T-helper 2 cell treated with Interferon-gamma antibody and Interleukin-4, amounts not matched to agents 100 ng/mL and 5 ng/mL, for 36 hours (primary cell): ENCODE data around the gene ZC3H15. TPM values are rescaled to one million over a fixed set of nuclear protein-coding genes. Genes with fewer than 3 reads are reported as not detected.
"Not testable (repeated sequence)": the region's sequence is repeated elsewhere in the genome, so short reads cannot be mapped to it uniquely, and the experiment has no call there.

ENCODE experiments used
- intact Hi-C: fragments of 100-400 bp; cut with micrococcal nuclease; formaldehyde crosslinking; loops from one replicate; pipeline ENCODE4 v1.15.1; 2023
- total RNA-seq: library from RNA; stranded (reverse); gene quantifications from 2 replicates; pipeline ENCODE4 v1.2.3, GENCODE V29; 2022

The ZC3H15 gene
- total RNA-seq, 1 donor from 2014 or later, result 68.7 TPM

DNA sequence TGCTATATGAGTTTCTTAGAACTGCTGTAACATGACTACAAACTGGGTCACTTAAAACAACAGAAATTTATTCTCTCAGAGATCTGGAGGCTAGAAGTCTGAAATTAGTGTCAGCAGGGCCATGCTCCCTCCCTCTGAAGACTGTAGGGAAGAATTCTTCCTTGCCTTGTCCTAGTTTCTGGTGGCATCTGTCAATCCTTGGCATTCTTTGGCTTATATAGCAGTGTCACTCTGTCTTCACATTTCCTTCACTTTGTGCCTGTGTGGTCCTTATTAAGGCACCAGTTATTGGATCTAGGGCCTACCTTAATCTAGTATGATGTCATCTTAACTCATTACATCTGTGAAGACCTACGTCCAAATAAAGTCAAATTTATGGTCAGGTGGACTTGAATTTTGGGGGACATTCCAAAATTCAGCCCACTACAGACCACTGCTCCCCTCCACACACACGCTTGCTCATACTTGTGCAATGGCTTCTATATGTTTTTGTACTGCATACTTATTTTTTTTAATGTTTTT lies 7.6 kb downstream of the ZC3H15 start:
- intact Hi-C loops, result no loop called here

DNA sequence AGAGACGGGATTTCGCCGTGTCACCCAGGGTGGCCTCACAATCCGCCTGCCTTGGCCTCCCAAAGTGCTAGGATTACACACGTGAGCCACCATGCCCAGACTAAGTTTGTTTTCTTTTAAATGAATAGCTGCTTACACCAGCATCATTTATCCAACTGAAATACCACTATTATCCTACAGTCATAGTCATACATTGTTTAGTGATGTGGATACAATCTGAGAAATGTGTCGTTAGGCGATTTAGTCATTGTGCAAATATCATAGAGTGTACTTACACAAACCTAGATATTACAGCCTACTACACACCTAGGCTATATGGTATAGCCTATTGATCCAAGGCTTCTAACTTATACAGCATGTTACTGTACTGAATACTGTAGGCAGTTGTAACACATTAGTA lies 10.3 kb downstream of the ZC3H15 start:
- intact Hi-C loops, result no loop called here

- intact Hi-C loops, result no loop called here
Observed at GRCh38 chr2:186497928-186498327, 11.9 kb downstream of the ZC3H15 start.

DNA sequence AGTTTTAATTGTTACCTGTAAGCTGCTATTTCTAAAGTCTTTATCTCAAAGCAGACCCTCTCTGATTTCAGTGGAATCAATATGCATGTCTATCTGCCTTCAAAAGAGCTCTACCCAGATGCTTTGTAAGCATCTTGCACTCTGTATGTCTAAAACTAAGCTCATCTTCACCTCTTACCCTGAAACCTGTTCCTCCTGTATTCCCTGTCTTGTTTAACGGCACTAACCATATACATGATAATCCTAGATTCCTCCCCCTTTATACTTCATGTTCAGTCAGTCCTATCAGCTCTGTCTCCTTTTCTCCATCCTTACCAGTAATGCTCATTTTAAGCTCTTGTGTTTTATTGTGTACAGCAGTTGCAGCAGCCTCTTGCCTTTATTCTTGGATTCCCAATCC lies 12.8 kb downstream of the ZC3H15 start:
- intact Hi-C loops, result no loop called here

- intact Hi-C loops, result loop anchor here (1.0 to 5.0 kb wide), 3 partner anchors 88 to 948 kb away; partner anchors contain the start of gene ITGAV
Observed at GRCh38 chr2:186503827-186504606, 18.0 kb downstream of the ZC3H15 start.

DNA sequence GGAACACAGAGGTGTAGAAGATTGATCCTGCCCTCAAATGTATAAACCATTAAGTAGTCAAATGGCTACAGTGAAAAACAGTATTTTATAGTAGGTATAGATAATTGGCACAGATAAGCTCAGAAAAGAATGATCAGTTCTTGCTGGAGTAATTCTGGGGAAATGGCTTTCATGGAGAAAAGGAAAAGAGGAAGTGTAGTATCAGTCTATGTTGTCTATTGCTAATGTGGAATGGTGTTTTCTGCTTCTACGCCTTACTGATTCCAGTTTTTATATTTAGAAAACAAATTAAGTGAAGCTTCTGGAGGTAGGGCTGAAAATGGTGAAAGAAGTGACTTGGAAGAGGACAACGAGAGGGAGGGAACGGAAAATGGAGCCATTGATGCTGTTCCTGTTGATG lies 22.2 kb downstream of the ZC3H15 start:
- intact Hi-C loops, result no loop called here

DNA sequence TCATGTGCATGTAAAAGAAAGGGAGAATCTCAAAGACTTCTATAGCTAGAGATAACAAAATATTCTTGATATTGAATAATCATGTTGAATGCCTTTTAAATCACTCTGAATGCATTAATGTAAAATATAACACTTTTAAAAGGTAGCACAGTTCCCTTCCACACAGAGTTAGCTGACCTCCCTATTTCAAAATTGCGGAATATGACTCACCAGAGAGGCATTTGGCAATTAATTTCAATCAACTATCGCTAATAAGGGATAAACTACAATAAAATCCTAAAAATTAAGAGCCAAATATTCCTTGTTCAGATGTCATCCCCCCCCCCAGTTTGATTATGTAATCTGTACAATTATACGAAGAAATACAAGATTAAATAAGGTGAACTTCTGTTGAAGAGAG lies 29.3 kb downstream of the ZC3H15 start:
- intact Hi-C loops, result no loop called here

DNA sequence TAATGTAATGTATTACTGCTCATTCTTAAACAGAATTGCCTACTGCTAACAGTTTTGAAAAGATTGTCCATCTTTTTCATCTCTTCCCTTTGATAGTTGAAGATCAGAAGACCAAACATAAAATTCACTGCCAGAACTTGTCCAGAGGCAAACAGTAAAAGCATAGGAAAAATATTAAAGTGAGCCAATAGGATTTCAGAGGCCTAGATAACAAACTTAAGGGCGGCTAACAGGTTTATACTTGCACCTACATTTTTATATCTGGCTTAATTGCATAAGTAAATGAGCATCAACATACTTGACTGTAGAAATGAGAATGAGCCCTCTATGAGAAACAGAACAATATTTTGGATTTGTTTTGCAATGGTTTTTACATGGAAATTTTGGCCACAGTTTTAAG lies 30.3 kb downstream of the ZC3H15 start:
- intact Hi-C loops, result no loop called here

DNA sequence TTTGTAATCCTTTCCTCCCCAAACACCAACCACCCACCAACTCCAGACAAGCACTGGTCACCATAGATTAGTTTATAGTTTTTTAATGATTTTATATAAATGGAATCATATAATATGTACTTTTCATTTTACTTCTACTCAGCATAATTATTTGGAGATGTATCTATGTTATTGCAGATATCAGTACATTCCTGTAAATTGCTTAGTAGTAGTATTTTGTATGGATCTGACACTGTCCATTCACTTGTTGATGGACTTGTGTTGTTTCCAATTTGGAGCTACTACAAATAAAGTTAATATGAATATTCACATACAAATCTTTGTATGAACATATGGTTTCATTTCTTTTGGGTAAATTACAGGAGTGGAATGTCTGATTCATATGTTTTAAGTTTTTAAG lies 31.0 kb downstream of the ZC3H15 start:
- intact Hi-C loops, result no loop called here

DNA sequence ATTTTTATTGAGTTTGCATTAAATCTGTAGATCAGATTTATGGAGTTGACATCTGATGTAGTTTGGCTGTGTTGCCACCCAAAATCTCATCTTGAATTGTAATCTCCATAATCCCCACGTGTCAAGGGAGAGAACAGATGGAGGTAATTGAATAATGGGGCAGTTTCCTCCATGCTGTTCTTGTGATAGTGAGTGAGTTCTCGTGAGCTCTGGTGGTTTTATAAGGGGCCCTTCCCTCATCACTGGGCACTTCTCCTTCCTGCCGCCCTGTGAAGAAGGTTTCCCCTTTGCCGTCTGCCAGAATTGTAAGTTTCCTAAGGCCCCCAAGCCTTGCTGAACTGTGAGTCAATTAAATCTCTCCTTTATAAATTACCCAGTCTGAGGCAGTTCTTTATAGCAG lies 32.2 kb downstream of the ZC3H15 start:
- intact Hi-C loops, result no loop called here

GRCh38 chr2:186518945-186519344 lies 32.9 kb downstream of the ZC3H15 start:
- intact Hi-C loops, result no loop called here

GRCh38 chr2:186521570-186522153 lies 35.6 kb downstream of the ZC3H15 start:
- intact Hi-C loops, result not testable (repeated sequence)

GRCh38 chr2:186522450-186522849 lies 36.4 kb downstream of the ZC3H15 start:
- intact Hi-C loops, result no loop called here

- intact Hi-C loops, result no loop called here
Observed at GRCh38 chr2:186523791-186524190, 37.7 kb downstream of the ZC3H15 start.

DNA sequence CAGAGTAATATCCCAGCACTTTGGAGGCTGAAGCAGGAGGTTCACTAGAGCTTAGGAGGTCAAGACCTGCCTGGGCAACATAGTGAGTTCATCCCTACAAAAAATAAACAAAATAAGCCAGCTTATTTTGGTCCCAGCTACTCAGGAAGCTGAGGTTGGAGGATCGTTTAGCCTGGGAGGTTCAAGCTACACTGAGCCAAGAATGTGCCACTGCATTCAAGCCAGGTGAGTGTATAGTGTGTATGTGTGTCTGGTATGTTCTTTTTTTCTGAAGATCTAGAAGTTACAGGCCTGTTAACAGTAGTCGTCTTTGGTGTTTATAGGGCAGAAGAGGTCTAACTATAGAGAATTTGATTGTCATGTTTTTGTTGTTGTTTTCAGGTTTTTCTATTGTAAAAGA lies 40.2 kb downstream of the ZC3H15 start:
- intact Hi-C loops, result no loop called here

GRCh38 chr2:186530314-186530713 lies 44.3 kb downstream of the ZC3H15 start:
- intact Hi-C loops, result no loop called here

- intact Hi-C loops, result no loop called here
Observed at GRCh38 chr2:186531257-186531775, 45.3 kb downstream of the ZC3H15 start.

GRCh38 chr2:186532891-186533290 lies 46.8 kb downstream of the ZC3H15 start:
- intact Hi-C loops, result no loop called here

- intact Hi-C loops, result no loop called here
Observed at GRCh38 chr2:186533717-186534116, 47.7 kb downstream of the ZC3H15 start.

DNA sequence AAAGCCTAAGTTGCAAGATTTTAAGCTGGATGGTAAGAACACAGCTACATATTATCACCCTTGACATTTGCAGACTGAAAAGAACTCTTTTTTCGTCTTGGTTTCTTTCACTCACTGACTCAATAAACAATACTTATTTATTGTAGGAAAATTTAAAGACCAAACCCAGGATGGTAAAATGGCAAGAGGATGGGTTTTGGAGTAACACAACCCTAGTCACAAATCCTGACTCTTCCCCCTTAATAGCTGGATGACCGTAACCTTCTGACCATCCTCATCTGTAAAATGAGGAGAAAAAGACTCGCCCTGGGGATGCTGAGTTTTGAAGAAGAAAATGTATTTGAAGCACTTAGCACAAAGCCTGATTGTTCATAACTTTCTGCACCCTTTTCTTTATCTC lies 48.3 kb downstream of the ZC3H15 start:
- intact Hi-C loops, result no loop called here

GRCh38 chr2:186535861-186536260 lies 49.8 kb downstream of the ZC3H15 start:
- intact Hi-C loops, result no loop called here

DNA sequence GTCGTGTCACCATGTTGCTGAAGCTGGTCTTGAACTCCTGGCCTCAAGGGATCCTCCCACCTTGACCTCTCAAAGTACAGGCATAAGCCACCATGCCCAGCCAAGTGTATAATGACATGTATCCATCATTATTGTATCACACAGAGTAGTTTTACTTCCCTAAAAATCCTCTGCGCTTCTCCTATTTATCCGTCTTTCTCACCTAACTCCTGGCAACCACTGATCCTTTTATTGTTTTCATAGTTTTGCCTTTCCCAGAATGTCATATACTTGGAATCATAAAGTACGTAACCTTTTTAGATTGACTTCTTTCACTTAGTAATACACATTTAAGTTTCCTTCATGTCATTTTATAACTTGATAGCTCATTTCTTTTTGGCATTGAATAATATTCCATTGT lies 51.0 kb downstream of the ZC3H15 start:
- intact Hi-C loops, result no loop called here

GRCh38 chr2:186540941-186541340 lies 54.9 kb downstream of the ZC3H15 start:
- intact Hi-C loops, result no loop called here
